HG02852 (cell line): ENCODE measurements around the gene AHSP.
"Not testable (repeated sequence)": the region's sequence is repeated elsewhere in the genome, so short reads cannot be mapped to it uniquely, and the experiment has no call there.

ENCODE experiments used
- ATAC-seq: cut with Tn5 transposase; IDR thresholded peaks from one replicate; pipeline ENCODE4 v1.9.1; 2021; ENCODE audit warnings: mild to moderate bottlenecking, moderate library complexity; ENCODE audit not compliant: unreplicated experiment

AHSP gene

GRCh38 chr16:31499928-31500327 lies 27.8 kb upstream of the AHSP start:
- ATAC-seq = no peak

GRCh38 chr16:31501226-31501965 lies 26.3 kb upstream of the AHSP start:
- no peak for ATAC-seq

- no peak for ATAC-seq
Observed at GRCh38 chr16:31501966-31502348, 25.7 kb upstream of the AHSP start.

GRCh38 chr16:31502981-31503380 lies 24.7 kb upstream of the AHSP start:
- ATAC-seq = no peak

GRCh38 chr16:31503555-31503954 lies 24.1 kb upstream of the AHSP start:
- not testable (repeated sequence) for ATAC-seq

GRCh38 chr16:31504159-31504558 lies 23.5 kb upstream of the AHSP start:
- ATAC-seq = no peak

- ATAC-seq = peak; percentile 57
Observed at GRCh38 chr16:31505483-31505882, 22.2 kb upstream of the AHSP start.

- ATAC-seq = no peak
Observed at GRCh38 chr16:31507617-31507928, 20.1 kb upstream of the AHSP start.

- ATAC-seq = peak; percentile 87
Observed at GRCh38 chr16:31507929-31508705, 19.6 kb upstream of the AHSP start, which contains the start of gene RUSF1. Gene RUSF1 (minus strand): TSS chr16:31508391. CDS start chr16:31508373, 18 bp downstream.

GRCh38 chr16:31508706-31509195 lies 18.9 kb upstream of the AHSP start:
- no peak for ATAC-seq

- no peak for ATAC-seq
Observed at GRCh38 chr16:31513126-31513525, 14.6 kb upstream of the AHSP start.

- ATAC-seq = no peak
Observed at GRCh38 chr16:31513884-31514283, 13.8 kb upstream of the AHSP start.

GRCh38 chr16:31517800-31518402 lies 9.8 kb upstream of the AHSP start:
- ATAC-seq = no peak

- ATAC-seq = no peak
Observed at GRCh38 chr16:31519759-31520431, 7.8 kb upstream of the AHSP start.

- no peak for ATAC-seq
Observed at GRCh38 chr16:31521368-31521767, 6.3 kb upstream of the AHSP start.

GRCh38 chr16:31522071-31522470 lies 5.6 kb upstream of the AHSP start:
- no peak for ATAC-seq

GRCh38 chr16:31523768-31524167 lies 3.9 kb upstream of the AHSP start:
- not testable (repeated sequence) for ATAC-seq

GRCh38 chr16:31525113-31525512 lies 2.6 kb upstream of the AHSP start:
- no peak for ATAC-seq

GRCh38 chr16:31528523-31529107 lies 915 bp downstream of the AHSP start:
- ATAC-seq = no peak

GRCh38 chr16:31529108-31529936 lies 1.6 kb downstream of the AHSP start:
- no peak for ATAC-seq
